Measurements from ENCODE around the gene SLC39A11.

Gene SLC39A11

GRCh38 chr17:72617557-72617956 is 474.9 kb downstream of the SLC39A11 start:
- DNase-seq (ENCODE audit: low read depth): no peak

- DNase-seq (ENCODE audit: low read depth): no peak
These were observed 476.0 kb downstream of the SLC39A11 start for GRCh38 chr17:72616447-72616846.

- no peak for DNase-seq (ENCODE audit: low read depth)
These were observed 476.9 kb downstream of the SLC39A11 start for GRCh38 chr17:72615627-72615991.

GRCh38 chr17:72614871-72615626 is 477.4 kb downstream of the SLC39A11 start:
- no peak for DNase-seq (ENCODE audit: low read depth)

- DNase-seq (ENCODE audit: low read depth): no peak
These were observed 478.0 kb downstream of the SLC39A11 start for GRCh38 chr17:72614476-72614870.

- no peak for DNase-seq (ENCODE audit: low read depth)
These were observed 478.6 kb downstream of the SLC39A11 start for GRCh38 chr17:72613806-72614292.

GRCh38 chr17:72613396-72613795 is 479.1 kb downstream of the SLC39A11 start:
- DNase-seq (ENCODE audit: low read depth): no peak

GRCh38 chr17:72611172-72611571 is 481.3 kb downstream of the SLC39A11 start:
- no peak for DNase-seq (ENCODE audit: low read depth)

- DNase-seq (ENCODE audit: low read depth): no peak
These were observed 483.0 kb downstream of the SLC39A11 start for GRCh38 chr17:72609501-72609900.

- no peak for DNase-seq (ENCODE audit: low read depth)
These were observed 484.1 kb downstream of the SLC39A11 start for GRCh38 chr17:72608436-72608835.

- no peak for DNase-seq (ENCODE audit: low read depth)
These were observed 485.8 kb downstream of the SLC39A11 start for GRCh38 chr17:72606656-72607055.

GRCh38 chr17:72605543-72605942 is 486.9 kb downstream of the SLC39A11 start:
- no peak for DNase-seq (ENCODE audit: low read depth)

GRCh38 chr17:72604518-72604917 is 488.0 kb downstream of the SLC39A11 start:
- no peak for DNase-seq (ENCODE audit: low read depth)

GRCh38 chr17:72603420-72604242 is 488.9 kb downstream of the SLC39A11 start:
- DNase-seq (ENCODE audit: low read depth): no peak

GRCh38 chr17:72602517-72603419 is 489.7 kb downstream of the SLC39A11 start:
- DNase-seq (ENCODE audit: low read depth): no peak

- no peak for DNase-seq (ENCODE audit: low read depth)
These were observed 491.6 kb downstream of the SLC39A11 start for GRCh38 chr17:72600934-72601333.

GRCh38 chr17:72599891-72600290 is 492.6 kb downstream of the SLC39A11 start:
- DNase-seq (ENCODE audit: low read depth): no peak

GRCh38 chr17:72598695-72599094 is 493.8 kb downstream of the SLC39A11 start:
- DNase-seq (ENCODE audit: low read depth): no peak

GRCh38 chr17:72597354-72598087 is 495.0 kb downstream of the SLC39A11 start:
- DNase-seq (ENCODE audit: low read depth): no peak

All from activated T-cell treated with anti-CD3 and anti-CD28 coated beads for 24 hours (primary cell).